Activated CD4-positive, alpha-beta memory T cell treated with anti-CD3 and anti-CD28 coated beads for 36 hours (primary cell): ENCODE measurements around the gene GALNT1. TPM values are rescaled to one million over a fixed set of nuclear protein-coding genes. Genes with fewer than 3 reads are reported as not detected.
A peak's percentile ranks its signal among the peaks of the same experiment; 100 is the strongest.
"Not testable (repeated sequence)": the region's sequence is repeated elsewhere in the genome, so short reads cannot be mapped to it uniquely, and the experiment has no call there.

Source experiments
- CTCF ChIA-PET: fragments of 350-600 bp; sonication (Branson Sonifier 250); formaldehyde crosslinking; loops from one replicate; lab custom pipeline; 2021; ENCODE audit warnings: antibody characterized with exemption, inconsistent platforms; lab: Charles Lee
- POLR2A ChIA-PET: fragments of 350-600 bp; sonication (Branson Sonifier 250); formaldehyde crosslinking; loops from one replicate; lab custom pipeline; 2021; ENCODE audit warnings: antibody characterized with exemption; lab: Charles Lee
- DNase-seq: peaks from one replicate; pipeline ENCODE4 v3.0.0-alpha.2; 2020
- H3K27ac Mint-ChIP-seq: one replicate; pipeline ENCODE4 v1.8.0; 2021; ENCODE audit warnings: mixed read lengths
- H3K27me3 Mint-ChIP-seq: one replicate; pipeline ENCODE4 v1.8.0; 2021; ENCODE audit warnings: mixed read lengths
- H3K36me3 Mint-ChIP-seq: one replicate; pipeline ENCODE4 v1.8.0; 2021; ENCODE audit warnings: mixed read lengths
- H3K4me1 Mint-ChIP-seq: one replicate; pipeline ENCODE4 v1.8.0; 2021; ENCODE audit warnings: low read depth, mixed read lengths
- H3K4me3 Mint-ChIP-seq: one replicate; pipeline ENCODE4 v1.8.0; 2021; ENCODE audit warnings: mild to moderate bottlenecking, mixed read lengths
- H3K9me3 Mint-ChIP-seq: one replicate; pipeline ENCODE4 v1.8.0; 2021; ENCODE audit warnings: mixed read lengths
- intact Hi-C: fragments of 100-400 bp; cut with micrococcal nuclease; formaldehyde crosslinking; loops from one replicate; pipeline ENCODE4 v1.15.1; 2023
- total RNA-seq, 2 experiments: library from RNA; stranded (reverse); gene quantifications; one replicate each; pipeline ENCODE4 v1.2.3, GENCODE V29; 2021

The GALNT1 gene
- 10 to 100 TPM; 37.2 to 38.2 TPM for total RNA-seq

DNA sequence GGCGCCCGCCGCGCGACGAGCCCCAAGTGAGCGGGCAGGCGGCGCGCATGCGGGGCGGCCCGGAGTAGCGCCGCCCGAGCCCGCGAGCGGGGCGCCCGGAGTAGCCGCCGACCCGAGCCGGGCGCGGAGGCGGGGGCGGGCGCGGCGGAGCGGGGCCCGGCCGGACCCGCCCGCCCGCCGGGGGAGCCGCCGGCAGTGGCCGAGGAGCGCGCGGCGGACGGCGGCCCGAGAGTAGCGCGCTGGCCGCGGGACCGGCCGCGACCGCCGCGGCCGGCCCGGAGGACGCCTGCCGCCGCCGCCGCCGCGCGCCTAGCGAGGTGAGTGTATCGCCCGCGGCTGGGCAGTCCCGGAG is at the start of gene GALNT1:
Gene GALNT1 (plus strand): TSS at position 195 of the 352 bp plus-strand sequence. CDS start 72,923 bp downstream, outside the sequence.
- no peak for DNase-seq
- Mint-ChIP-seq H3K27me3 (peaks cover 20% of the 10 kb centered on the region), H3K36me3 (no peaks in the 10 kb centered on the region), H3K9me3 (peaks cover 4% of the 10 kb centered on the region), H3K4me1 (peaks cover 32% of the 10 kb centered on the region), H3K4me3 (peak within 1 kb of the TSS; percentile 69), H3K27ac (peak within 1 kb of the TSS; percentile 53)
- intact Hi-C loops, result loop anchor here (5.0 kb wide), 1 partner anchor 391 kb away; the partner anchor contains the start of gene RMP24
- POLR2A ChIA-PET, result interaction anchor here (0.8 to 1.8 kb wide), 4 partner anchors 27 to 99 kb away, joined by 3 to 7 read pairs (median 3); no protein-coding TSS in a partner anchor
- CTCF ChIA-PET, result no interaction called here

DNA sequence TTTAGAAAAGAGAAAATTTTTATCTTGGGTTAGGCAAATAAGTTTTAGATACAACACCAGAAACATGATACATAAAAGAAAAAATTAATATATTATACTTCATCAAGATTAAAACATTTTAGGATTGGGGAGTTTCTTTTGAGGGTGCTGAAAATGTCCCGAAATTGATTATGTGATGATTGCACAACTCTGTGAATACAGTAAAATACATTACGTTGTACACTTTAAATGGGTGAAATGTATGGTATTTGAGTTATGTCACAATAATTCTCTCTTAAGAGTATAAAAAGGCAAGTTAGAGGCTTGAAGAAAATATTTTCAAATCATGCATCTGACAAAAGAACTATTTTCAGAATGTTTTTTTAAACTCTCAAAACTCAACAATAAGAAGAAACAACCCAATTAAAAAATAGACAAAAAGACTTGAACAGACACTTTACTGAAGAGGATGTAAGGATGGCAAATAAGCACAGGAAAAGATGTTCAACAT is 47.6 kb upstream of the GALNT1 start:
- intact Hi-C loops, result no loop called here
- ChIA-PET CTCF (no interaction called here), POLR2A (no interaction called here)
- Mint-ChIP-seq H3K9me3 (peaks cover 19% of the 10 kb centered on the region), H3K27ac (no peak overlapping the region), H3K36me3 (no peaks in the 10 kb centered on the region), H3K27me3 (peaks cover 14% of the 10 kb centered on the region), H3K4me1 (no peaks in the 10 kb centered on the region), H3K4me3 (no peak overlapping the region)
- no peak for DNase-seq

DNA sequence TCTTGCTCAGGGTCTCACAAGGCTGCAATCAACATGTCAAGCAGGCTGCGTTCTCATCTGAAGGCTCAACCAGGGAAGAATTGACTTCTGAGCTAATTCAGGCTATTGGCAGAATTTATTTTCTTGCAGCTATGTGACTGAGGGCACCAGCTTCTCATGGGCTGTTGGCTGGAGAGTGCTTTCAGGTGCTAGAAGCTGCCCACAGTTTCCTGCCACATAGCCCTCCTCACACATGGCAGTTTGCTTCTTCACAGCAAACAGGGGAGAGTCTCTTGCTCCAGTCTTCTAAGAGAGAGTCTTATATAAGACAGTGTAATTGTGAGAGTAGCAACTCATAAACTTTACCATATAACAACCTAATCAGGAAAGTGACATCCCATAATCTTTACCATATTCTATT is 46.2 kb upstream of the GALNT1 start:
- Mint-ChIP-seq H3K36me3 (no peaks in the 10 kb centered on the region), H3K27ac (no peak overlapping the region)

DNA sequence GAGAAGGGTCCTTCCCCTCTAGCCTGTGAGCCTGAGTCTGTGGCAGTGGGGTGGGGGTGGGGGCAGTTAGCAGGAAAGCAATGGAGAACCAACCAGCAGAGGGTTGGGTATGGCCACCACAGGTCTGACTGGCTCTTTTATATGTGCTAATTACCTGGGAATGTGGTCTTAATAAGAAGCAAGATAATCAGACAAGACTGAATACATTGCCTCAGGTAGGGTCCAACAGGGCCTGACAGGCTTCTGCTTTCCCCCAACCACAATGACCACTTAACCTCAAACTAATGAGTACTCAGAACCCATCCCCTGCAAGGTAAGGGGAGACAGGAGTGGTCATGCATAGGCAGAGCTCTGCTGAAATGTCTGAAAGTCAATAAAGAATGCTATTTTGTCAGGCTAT is 39.2 kb upstream of the GALNT1 start:
- Mint-ChIP-seq H3K36me3 (no peaks in the 10 kb centered on the region), H3K9me3 (no peaks in the 10 kb centered on the region), H3K27ac (no peak overlapping the region), H3K4me1 (no peaks in the 10 kb centered on the region), H3K27me3 (peaks cover 5% of the 10 kb centered on the region), H3K4me3 (no peak overlapping the region)
- intact Hi-C loops, result no loop called here
- POLR2A ChIA-PET, result no interaction called here
- DNase-seq, result no peak
- CTCF ChIA-PET, result no interaction called here

More for the DNA sequence above, 46.2 kb upstream of the GALNT1 start:
- Mint-ChIP-seq H3K4me1 (no peaks in the 10 kb centered on the region), H3K27me3 (peaks cover 13% of the 10 kb centered on the region), H3K9me3 (peaks cover 19% of the 10 kb centered on the region), H3K4me3 (no peak overlapping the region)
- DNase-seq, result no peak
- intact Hi-C loops, result no loop called here
- ChIA-PET POLR2A (no interaction called here), CTCF (interaction anchor here (0.6 to 1.1 kb wide), 2 partner anchors 38 to 219 kb away, joined by 3 to 4 read pairs; no protein-coding TSS in a partner anchor)

DNA sequence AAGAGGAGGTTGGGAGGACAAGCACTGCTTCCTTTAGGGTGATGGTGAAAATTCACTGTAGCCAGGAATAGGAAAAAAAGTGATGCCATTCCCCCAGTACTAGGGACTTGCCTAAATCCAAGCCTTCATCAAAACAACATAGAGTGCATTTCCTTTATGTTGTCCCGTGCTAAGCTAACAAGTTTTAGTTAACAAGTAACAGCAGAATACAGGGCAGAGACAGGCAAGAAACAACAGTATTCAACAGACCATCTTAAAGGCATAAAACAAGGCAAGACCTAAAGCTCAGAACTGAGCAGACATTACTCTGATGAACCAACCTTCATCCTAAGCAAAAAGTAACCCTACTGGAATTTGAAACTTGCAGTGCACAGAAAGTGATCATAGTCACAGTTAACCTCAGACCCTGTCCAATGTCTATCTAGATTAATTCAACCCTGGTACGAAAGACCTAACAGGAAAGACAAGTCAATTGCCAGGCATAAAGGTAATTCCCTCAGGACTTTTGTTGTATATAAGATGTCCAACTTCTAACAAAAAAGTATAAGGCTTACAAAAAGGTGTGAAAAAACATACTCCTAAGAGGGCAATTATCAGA is 34.4 kb upstream of the GALNT1 start:
- H3K27ac Mint-ChIP-seq, result no peak overlapping the region
- ChIA-PET POLR2A (no interaction called here), CTCF (no interaction called here)
- H3K9me3 Mint-ChIP-seq, result no peaks in the 10 kb centered on the region
- intact Hi-C loops, result no loop called here
- no peak for DNase-seq
- H3K4me1 Mint-ChIP-seq, result no peaks in the 10 kb centered on the region
- no peak overlapping the region for H3K4me3 Mint-ChIP-seq
- H3K27me3 Mint-ChIP-seq, result peaks cover 5% of the 10 kb centered on the region
- H3K36me3 Mint-ChIP-seq, result no peaks in the 10 kb centered on the region

DNA sequence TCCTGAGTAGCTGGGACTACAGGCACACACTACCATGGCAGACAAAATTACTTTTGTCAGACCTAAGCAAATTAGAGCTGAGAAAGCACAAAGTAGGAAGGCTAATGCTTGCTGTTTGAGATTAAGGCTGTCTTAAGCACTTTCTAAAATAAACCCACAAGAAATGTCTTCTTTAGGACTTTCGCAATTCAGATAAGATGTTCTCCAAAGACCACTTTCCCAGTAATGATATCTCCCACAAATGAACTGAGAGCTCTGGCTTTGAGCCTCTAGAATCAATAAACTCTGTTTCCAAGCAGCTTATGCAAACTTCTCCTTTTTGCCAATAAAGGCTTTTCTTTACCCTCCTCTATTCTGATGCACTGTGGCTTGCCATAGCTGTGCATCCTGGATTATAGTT is 32.0 kb upstream of the GALNT1 start:
- CTCF ChIA-PET, result no interaction called here
- Mint-ChIP-seq H3K4me3 (no peak overlapping the region), H3K4me1 (no peaks in the 10 kb centered on the region), H3K27ac (no peak overlapping the region), H3K27me3 (peaks cover 5% of the 10 kb centered on the region), H3K9me3 (no peaks in the 10 kb centered on the region), H3K36me3 (no peaks in the 10 kb centered on the region)
- intact Hi-C loops, result no loop called here
- POLR2A ChIA-PET, result interaction anchor here (0.7 kb wide), 1 partner anchor 122 kb away, joined by 3 read pairs; no protein-coding TSS in a partner anchor
- no peak for DNase-seq

DNA sequence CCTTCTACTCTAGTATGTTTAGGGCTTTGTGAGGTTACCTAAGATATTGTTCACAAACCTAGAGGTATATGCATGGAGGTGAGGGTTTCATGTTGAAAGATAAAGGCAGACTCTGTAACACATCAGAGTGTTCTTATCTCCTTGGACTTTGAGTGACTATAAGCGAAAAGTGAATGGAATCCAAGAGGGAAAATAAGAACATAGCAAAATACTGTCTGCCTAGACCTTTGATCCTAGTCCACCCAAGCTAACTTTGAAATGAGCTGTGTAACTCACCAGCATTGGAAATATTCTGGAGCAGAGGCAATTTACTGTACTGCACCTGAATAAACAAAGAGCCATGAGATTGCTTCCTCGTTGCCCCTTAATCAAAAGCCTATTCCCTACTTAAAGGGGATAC is 28.2 kb upstream of the GALNT1 start:
- Mint-ChIP-seq H3K27ac (no peak overlapping the region), H3K27me3 (no peaks in the 10 kb centered on the region), H3K36me3 (no peaks in the 10 kb centered on the region), H3K4me3 (no peak overlapping the region), H3K4me1 (no peaks in the 10 kb centered on the region), H3K9me3 (no peaks in the 10 kb centered on the region)
- intact Hi-C loops, result no loop called here
- CTCF ChIA-PET, result no interaction called here
- DNase-seq, result no peak
- POLR2A ChIA-PET, result no interaction called here

DNA sequence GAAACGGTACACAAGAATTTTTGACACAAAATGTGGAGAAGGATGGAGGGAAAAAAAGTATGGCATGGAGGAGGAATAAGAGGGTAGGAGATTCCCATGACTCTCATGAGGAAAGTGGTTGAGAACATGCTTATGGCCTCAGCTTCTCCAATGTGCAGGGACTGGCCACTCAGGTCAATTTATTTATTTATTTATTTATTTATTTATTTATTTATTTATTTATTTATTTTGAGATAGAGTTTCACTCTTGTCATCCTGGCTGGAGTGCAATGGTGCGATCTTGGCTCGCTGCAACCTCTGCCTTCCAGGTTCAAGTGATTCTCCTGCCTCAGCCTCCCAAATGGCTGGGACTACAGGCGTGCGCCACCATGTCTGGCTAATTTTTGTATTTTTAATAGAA is 26.0 kb upstream of the GALNT1 start:
- POLR2A ChIA-PET, DNase-seq, CTCF ChIA-PET, intact Hi-C loops, H3K27me3 Mint-ChIP-seq, H3K27ac Mint-ChIP-seq, H3K9me3 Mint-ChIP-seq, H3K4me3 Mint-ChIP-seq, H3K36me3 Mint-ChIP-seq, H3K4me1 Mint-ChIP-seq: not testable (repeated sequence)

DNA sequence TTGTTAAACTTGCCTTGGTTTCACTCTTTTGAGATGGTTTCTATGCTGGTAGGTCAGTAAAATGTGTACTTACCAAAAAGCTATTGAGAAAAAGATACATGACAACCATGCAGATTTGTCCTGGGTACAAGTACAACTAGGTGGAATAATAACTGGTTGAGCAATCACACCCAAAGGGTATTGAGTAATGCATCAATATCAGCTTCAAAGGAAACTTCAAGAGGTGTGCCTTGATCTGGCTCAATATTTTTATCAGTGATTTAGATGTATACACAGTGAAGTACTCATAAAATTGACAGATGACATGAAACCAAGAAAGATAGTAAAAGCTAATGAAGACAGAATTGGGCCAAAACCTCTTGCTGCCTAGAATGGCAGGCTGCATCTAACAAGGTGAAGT is 21.7 kb upstream of the GALNT1 start:
- Mint-ChIP-seq H3K27me3 (peaks cover 4% of the 10 kb centered on the region), H3K36me3 (no peaks in the 10 kb centered on the region), H3K9me3 (no peaks in the 10 kb centered on the region), H3K4me3 (no peak overlapping the region), H3K4me1 (no peaks in the 10 kb centered on the region), H3K27ac (no peak overlapping the region)
- ChIA-PET POLR2A (no interaction called here), CTCF (interaction anchor here (0.6 to 1.2 kb wide), 2 partner anchors 9 to 58 kb away, joined by 3 to 4 read pairs; no protein-coding TSS in a partner anchor)
- intact Hi-C loops, result no loop called here
- no peak for DNase-seq

DNA sequence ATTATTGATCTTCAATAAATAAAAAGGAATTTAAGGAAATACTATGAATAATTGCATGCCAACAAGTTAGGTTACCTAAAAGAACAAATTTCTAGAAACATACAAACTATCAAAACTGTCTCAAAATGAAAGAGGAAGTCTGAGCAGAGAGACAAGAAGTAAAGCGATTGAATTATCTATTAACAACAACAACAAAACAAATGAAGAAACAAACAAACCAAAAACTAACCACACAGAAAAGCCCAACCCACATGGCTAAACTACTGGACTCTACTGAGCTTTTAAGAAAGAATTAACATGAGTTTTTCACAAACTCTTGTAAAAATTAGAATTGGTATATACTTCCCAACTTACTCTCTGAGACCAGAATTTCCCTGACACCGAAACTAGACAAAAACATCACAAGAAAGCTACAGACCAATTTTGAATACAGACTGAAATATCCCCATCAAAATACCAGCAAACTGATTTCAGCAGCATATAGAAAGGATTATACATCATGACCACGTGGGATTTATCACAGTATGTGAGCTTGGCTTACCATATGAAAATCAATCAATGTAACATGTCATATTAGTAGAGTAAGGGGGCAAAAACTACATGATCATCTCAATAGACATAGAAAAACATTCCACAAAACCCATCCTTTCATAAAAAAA is 16.6 kb upstream of the GALNT1 start:
- POLR2A ChIA-PET, result interaction anchor here (0.6 kb wide), 1 partner anchor 537 kb away, joined by 3 read pairs; no protein-coding TSS in a partner anchor
- H3K4me3 Mint-ChIP-seq, result no peak overlapping the region
- intact Hi-C loops, result no loop called here
- H3K36me3 Mint-ChIP-seq, result no peaks in the 10 kb centered on the region
- no peak overlapping the region for H3K27ac Mint-ChIP-seq
- peaks cover 4% of the 10 kb centered on the region for H3K27me3 Mint-ChIP-seq
- H3K4me1 Mint-ChIP-seq, result no peaks in the 10 kb centered on the region
- H3K9me3 Mint-ChIP-seq, result no peaks in the 10 kb centered on the region
- CTCF ChIA-PET, result no interaction called here
- no peak for DNase-seq

DNA sequence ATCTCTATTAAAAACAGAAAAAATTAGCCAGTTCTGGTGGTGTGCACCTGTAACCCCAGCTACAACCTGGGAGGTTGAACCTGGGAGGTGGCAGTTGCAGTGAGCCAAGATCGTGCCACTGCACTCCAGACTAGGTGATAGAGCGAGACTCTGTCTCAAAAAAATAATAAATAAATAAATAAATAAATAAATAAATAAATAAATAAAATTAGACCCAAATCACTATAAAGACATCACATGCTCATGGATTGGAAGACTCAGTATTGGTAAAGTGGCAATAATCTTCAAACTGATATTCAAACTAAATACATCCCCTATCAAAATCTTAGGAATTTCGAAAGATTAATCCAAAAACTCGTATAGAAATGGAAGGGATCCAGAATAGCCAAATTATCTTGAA is 15.5 kb upstream of the GALNT1 start:
- ChIA-PET POLR2A (interaction anchor here (0.6 kb wide), 1 partner anchor 538 kb away, joined by 3 read pairs; no protein-coding TSS in a partner anchor), CTCF (no interaction called here)
- Mint-ChIP-seq H3K4me3 (no peak overlapping the region), H3K36me3 (no peaks in the 10 kb centered on the region), H3K9me3 (no peaks in the 10 kb centered on the region), H3K4me1 (no peaks in the 10 kb centered on the region), H3K27me3 (peaks cover 4% of the 10 kb centered on the region), H3K27ac (no peak overlapping the region)
- DNase-seq, result no peak
- intact Hi-C loops, result no loop called here

DNA sequence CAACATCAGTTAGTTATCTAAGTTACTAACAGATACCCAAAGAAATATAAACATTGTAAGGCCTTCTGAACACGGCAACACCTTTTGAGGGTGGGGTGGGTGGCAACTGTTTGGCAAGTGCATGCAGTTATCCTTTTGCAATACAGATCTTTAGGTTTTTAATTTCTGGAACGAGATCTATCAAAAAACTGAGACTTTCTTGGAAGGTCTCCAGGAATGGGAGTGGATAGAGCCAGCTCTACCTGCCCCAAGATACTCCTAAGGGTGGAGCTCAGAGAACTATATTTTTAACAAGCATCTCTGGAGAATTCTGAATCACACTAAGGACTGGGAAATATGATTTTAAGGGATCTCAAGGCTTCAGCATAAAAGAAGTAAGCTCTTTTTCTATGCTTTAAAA is 11.4 kb upstream of the GALNT1 start:
- intact Hi-C loops, result loop anchor here (10.0 kb wide), 1 partner anchor 525 kb away; the partner anchor contains the start of gene MAPRE2
- Mint-ChIP-seq H3K4me3 (no peak overlapping the region), H3K36me3 (no peaks in the 10 kb centered on the region), H3K4me1 (peaks cover 10% of the 10 kb centered on the region), H3K9me3 (no peaks in the 10 kb centered on the region), H3K27me3 (peaks cover 1% of the 10 kb centered on the region), H3K27ac (no peak overlapping the region)
- DNase-seq, result no peak
- ChIA-PET CTCF (no interaction called here), POLR2A (no interaction called here)
